CD4-positive, alpha-beta T cell (primary cell): ENCODE measurements around the gene ABCB11. TPM values are rescaled to one million over a fixed set of nuclear protein-coding genes. Genes with fewer than 3 reads are reported as not detected.

ENCODE experiments used
- ATAC-seq: fragments of 200-7000 bp; cut with Tn5 transposase; one replicate; pipeline ENCODE4 v1.10.0; 2022; ENCODE audit warnings: mild to moderate bottlenecking; ENCODE audit not compliant: poor library complexity
- CTCF ChIA-PET: fragments of 350-600 bp; sonication (Branson Sonifier 250); formaldehyde crosslinking; loops from one replicate; lab custom pipeline; 2021; ENCODE audit warnings: antibody characterized with exemption, inconsistent platforms; lab: Charles Lee
- POLR2A ChIA-PET: fragments of 350-600 bp; sonication (Branson Sonifier 250); formaldehyde crosslinking; loops from one replicate; lab custom pipeline; 2021; ENCODE audit warnings: antibody characterized with exemption, inconsistent platforms; lab: Charles Lee
- DNase-seq, 14 experiments: peaks; one replicate each; pipeline ENCODE4 v3.0.0-alpha.2; 2013 to 2020; ENCODE audit warnings: mixed read lengths in 2 of 14
- H3K27ac ChIP-seq, 2 donors: one replicate each; pipeline versions ENCODE4 v1.5.1 to v1.7.0; 2013; ENCODE audit warnings: low read length in 2 of 2, low read depth in 1 of 2, mild to moderate bottlenecking in 1 of 2
- H3K27me3 ChIP-seq, 2 experiments: 1 replicate in 1 of 2; 2 replicates in 1 of 2; pipeline versions ENCODE4 v1.6.1 to v1.7.0; 2013; ENCODE audit warnings: low read length in 2 of 2, control low read depth in 1 of 2, mild to moderate bottlenecking in 1 of 2, moderate library complexity in 1 of 2; ENCODE audit not compliant: insufficient read depth in 2 of 2, control insufficient read depth in 1 of 2
- H3K36me3 ChIP-seq: one replicate; pipeline ENCODE4 v1.6.1; 2013; ENCODE audit warnings: low read length, control low read depth; ENCODE audit not compliant: insufficient read depth
- H3K4me1 ChIP-seq: one replicate; pipeline ENCODE4 v1.6.1; 2013; ENCODE audit warnings: low read length, control low read depth; ENCODE audit not compliant: insufficient read depth
- H3K4me3 ChIP-seq: one replicate; pipeline ENCODE4 v1.5.1; 2013; ENCODE audit warnings: mild to moderate bottlenecking, low read length, moderate library complexity
- H3K9me3 ChIP-seq, 2 experiments: 1 replicate in 1 of 2; 2 replicates in 1 of 2; pipeline versions ENCODE4 v1.6.1 to v1.7.0; 2013; ENCODE audit warnings: low read length in 2 of 2, mild to moderate bottlenecking in 2 of 2, control low read depth in 1 of 2, moderate library complexity in 1 of 2; ENCODE audit not compliant: control insufficient read depth in 1 of 2, insufficient read depth in 1 of 2
- H3K27ac Mint-ChIP-seq: one replicate; pipeline ENCODE4 v1.8.0; 2020; ENCODE audit warnings: mixed read lengths
- H3K27me3 Mint-ChIP-seq: one replicate; pipeline ENCODE4 v1.8.0; 2021; ENCODE audit warnings: mixed read lengths
- H3K36me3 Mint-ChIP-seq: one replicate; pipeline ENCODE4 v1.8.0; 2021; ENCODE audit warnings: low read depth, mixed read lengths
- H3K4me1 Mint-ChIP-seq: one replicate; pipeline ENCODE4 v1.8.0; 2021; ENCODE audit warnings: low read depth, mixed read lengths
- H3K4me3 Mint-ChIP-seq: one replicate; pipeline ENCODE4 v1.8.0; 2020; ENCODE audit warnings: mild to moderate bottlenecking, mixed read lengths
- H3K9me3 Mint-ChIP-seq: one replicate; pipeline ENCODE4 v1.8.0; 2020; ENCODE audit warnings: mixed read lengths
- intact Hi-C, 2 experiments: fragments of 100-400 bp; cut with DNase I in 1 of 2; cut with micrococcal nuclease in 1 of 2; formaldehyde crosslinking; loops; one replicate each; pipeline versions ENCODE4 v1.15.1 to v1.9.0; 2023 to 2025; cut with DNase I, micrococcal nuclease
- total RNA-seq, 174 experiments: library from RNA in 2 of 174; stranded (reverse) in 2 of 174; gene quantifications; one replicate each; pipeline ENCODE4 v1.2.3 and lab custom pipeline; 2021 to 2026
- TF ChIP-seq, protein P1 (sequence below): fragments of 200-600 bp; IDR thresholded peaks from one replicate; pipeline ENCODE4 v1.8.0; 2022; ENCODE audit warnings: antibody characterized with exemption, mild to moderate bottlenecking

The ABCB11 gene
- total RNA-seq, 2 experiments from 2014 or later: not detected

DNA sequence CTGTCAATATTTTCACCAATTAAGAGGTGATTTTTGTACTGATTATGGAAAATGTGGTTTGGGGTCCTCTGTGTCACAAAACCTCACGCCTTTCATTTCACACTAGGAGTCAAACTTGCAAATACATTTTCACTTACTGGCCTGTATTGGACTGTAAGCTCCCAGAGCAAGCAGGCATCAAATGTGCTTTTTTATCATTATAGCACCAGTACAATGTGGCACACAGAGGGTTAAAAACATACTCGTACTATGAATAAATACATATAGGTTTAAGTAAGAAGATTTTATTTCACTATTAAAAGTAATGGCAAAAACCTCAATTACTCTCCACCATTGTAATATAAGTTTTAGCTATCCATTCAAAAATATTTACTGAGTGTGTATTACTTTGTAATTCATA, 56.7 kb downstream of the ABCB11 start:
- H3K4me1 ChIP-seq: no peaks in the 10 kb centered on the region
- H3K36me3 ChIP-seq: no peaks in the 10 kb centered on the region
- Mint-ChIP-seq H3K9me3 (no peaks in the 10 kb centered on the region), H3K4me3 (no peak overlapping the region), H3K27ac (no peak overlapping the region), H3K27me3 (no peaks in the 10 kb centered on the region), H3K36me3 (no peaks in the 10 kb centered on the region), H3K4me1 (no peaks in the 10 kb centered on the region)
- no peaks in the 10 kb centered on the region for H3K27me3 ChIP-seq
- TF ChIP-seq, protein P1, sequence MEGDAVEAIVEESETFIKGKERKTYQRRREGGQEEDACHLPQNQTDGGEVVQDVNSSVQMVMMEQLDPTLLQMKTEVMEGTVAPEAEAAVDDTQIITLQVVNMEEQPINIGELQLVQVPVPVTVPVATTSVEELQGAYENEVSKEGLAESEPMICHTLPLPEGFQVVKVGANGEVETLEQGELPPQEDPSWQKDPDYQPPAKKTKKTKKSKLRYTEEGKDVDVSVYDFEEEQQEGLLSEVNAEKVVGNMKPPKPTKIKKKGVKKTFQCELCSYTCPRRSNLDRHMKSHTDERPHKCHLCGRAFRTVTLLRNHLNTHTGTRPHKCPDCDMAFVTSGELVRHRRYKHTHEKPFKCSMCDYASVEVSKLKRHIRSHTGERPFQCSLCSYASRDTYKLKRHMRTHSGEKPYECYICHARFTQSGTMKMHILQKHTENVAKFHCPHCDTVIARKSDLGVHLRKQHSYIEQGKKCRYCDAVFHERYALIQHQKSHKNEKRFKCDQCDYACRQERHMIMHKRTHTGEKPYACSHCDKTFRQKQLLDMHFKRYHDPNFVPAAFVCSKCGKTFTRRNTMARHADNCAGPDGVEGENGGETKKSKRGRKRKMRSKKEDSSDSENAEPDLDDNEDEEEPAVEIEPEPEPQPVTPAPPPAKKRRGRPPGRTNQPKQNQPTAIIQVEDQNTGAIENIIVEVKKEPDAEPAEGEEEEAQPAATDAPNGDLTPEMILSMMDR: no peak
- no peak overlapping the region for H3K27ac ChIP-seq
- no peaks in the 10 kb centered on the region for H3K9me3 ChIP-seq
- POLR2A ChIA-PET: interaction anchor here (1.0 to 1.2 kb wide), 3 partner anchors 10 to 490 kb away, joined by 4 to 6 read pairs (median 4); no protein-coding TSS in a partner anchor
- ATAC-seq (no peak), DNase-seq (no peak)
- H3K4me3 ChIP-seq: no peak overlapping the region
- intact Hi-C loops: loop anchor here in 1 of 2 experiments (10.0 kb wide), 2 partner anchors 490 to 590 kb away; no protein-coding TSS in a partner anchor
- CTCF ChIA-PET: interaction anchor here (0.5 kb wide), 1 partner anchor 674 kb away, joined by 4 read pairs; no protein-coding TSS in a partner anchor

DNA sequence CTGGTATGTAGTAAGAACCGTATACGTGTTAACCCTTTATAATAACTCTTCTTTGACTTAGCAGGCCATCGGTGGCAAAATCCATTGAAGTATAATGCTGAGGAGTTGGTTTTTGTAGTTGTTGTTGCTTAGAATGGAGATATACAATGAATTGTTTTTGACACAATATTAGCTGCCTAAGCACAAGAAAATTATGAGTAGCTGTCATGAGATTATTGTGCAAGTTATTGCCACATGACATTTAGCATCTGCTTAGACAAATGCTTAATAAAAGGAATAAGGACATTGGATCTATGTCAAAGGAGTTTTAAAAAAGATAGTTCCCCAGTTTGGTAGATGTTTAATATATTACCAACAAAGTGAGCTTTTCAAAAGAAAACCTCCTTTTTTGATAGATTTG, 59.9 kb downstream of the ABCB11 start:
- intact Hi-C loops: loop anchor here in 1 of 2 experiments (10.0 kb wide), 2 partner anchors 494 to 594 kb away; no protein-coding TSS in a partner anchor
- H3K4me1 Mint-ChIP-seq: peaks cover 3% of the 10 kb centered on the region
- TF ChIP-seq, protein P1: no peak
- Histone ChIP-seq H3K27me3 (no peaks in the 10 kb centered on the region), H3K36me3 (no peaks in the 10 kb centered on the region), H3K27ac (no peak overlapping the region), H3K9me3 (no peaks in the 10 kb centered on the region), H3K4me1 (peaks cover 1% of the 10 kb centered on the region), H3K4me3 (no peak overlapping the region)
- POLR2A ChIA-PET: interaction anchor here (1.5 kb wide), 1 partner anchor 8 kb away, joined by 3 read pairs; no protein-coding TSS in a partner anchor
- no peaks in the 10 kb centered on the region for H3K36me3 Mint-ChIP-seq
- no peak overlapping the region for H3K4me3 Mint-ChIP-seq
- no peaks in the 10 kb centered on the region for H3K27me3 Mint-ChIP-seq
- H3K9me3 Mint-ChIP-seq: no peaks in the 10 kb centered on the region
- DNase-seq (peak in 2 of 14 experiments; percentile 20), ATAC-seq (no peak)
- CTCF ChIA-PET: interaction anchor here (1.2 to 2.4 kb wide), 3 partner anchors 10 to 14 kb away, joined by 3 to 11 read pairs (median 4); no protein-coding TSS in a partner anchor
- no peak overlapping the region for H3K27ac Mint-ChIP-seq

DNA sequence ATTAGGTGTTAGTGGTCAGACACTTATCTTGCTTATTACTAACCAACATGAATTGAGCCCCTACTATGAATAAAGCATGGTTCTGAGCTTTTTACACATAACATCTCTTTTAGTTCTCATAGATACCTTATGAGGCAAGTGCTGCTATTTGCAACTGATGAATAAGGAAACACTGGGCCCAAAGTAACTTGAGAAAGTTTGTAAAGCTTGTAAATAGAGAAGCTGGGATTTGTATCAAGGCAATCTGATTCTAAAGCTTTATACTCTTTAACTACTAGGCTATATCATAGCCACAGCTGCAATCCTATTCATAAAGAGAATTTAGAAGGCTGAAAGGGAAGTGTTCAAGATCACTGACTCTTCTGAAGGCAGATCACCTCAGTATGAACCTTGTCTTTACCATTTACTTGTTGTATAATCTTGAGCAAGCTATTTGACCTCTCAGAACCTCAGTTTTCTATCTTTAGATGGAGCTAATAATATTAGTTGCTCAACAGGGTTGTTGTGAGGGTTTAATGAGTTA, 60.4 kb downstream of the ABCB11 start:
- no peaks in the 10 kb centered on the region for H3K27me3 ChIP-seq
- peaks cover 8% of the 10 kb centered on the region for H3K4me1 Mint-ChIP-seq
- H3K9me3 Mint-ChIP-seq: no peaks in the 10 kb centered on the region
- no peak overlapping the region for H3K4me3 ChIP-seq
- H3K27me3 Mint-ChIP-seq: no peaks in the 10 kb centered on the region
- TF ChIP-seq, protein P1: no peak
- no peak overlapping the region for H3K4me3 Mint-ChIP-seq
- peaks cover 6% of the 10 kb centered on the region for H3K4me1 ChIP-seq
- H3K27ac Mint-ChIP-seq: no peak overlapping the region
- H3K9me3 ChIP-seq: no peaks in the 10 kb centered on the region
- ChIA-PET CTCF (interaction anchor here (1.2 to 2.4 kb wide), 3 partner anchors 9 to 13 kb away, joined by 3 to 11 read pairs (median 4); no protein-coding TSS in a partner anchor), POLR2A (interaction anchor here (1.5 kb wide), 1 partner anchor 8 kb away, joined by 3 read pairs; no protein-coding TSS in a partner anchor)
- no peaks in the 10 kb centered on the region for H3K36me3 Mint-ChIP-seq
- no peaks in the 10 kb centered on the region for H3K36me3 ChIP-seq
- DNase-seq (no peak), ATAC-seq (no peak)
- no peak overlapping the region for H3K27ac ChIP-seq
- intact Hi-C loops: loop anchor here in 1 of 2 experiments (10.0 kb wide), 2 partner anchors 494 to 594 kb away; no protein-coding TSS in a partner anchor
